ENCODE data around the gene SPAG4. TPM values are rescaled to one million over a fixed set of nuclear protein-coding genes. Genes with fewer than 3 reads are reported as not detected.

Gene SPAG4
- total and polyA plus RNA-seq, 10 of the 15 experiments (the other 5 are each of a cell fraction or from before 2014, with no cell fraction given), result 0.90 to 12.5 (median 2.4) TPM

DNA sequence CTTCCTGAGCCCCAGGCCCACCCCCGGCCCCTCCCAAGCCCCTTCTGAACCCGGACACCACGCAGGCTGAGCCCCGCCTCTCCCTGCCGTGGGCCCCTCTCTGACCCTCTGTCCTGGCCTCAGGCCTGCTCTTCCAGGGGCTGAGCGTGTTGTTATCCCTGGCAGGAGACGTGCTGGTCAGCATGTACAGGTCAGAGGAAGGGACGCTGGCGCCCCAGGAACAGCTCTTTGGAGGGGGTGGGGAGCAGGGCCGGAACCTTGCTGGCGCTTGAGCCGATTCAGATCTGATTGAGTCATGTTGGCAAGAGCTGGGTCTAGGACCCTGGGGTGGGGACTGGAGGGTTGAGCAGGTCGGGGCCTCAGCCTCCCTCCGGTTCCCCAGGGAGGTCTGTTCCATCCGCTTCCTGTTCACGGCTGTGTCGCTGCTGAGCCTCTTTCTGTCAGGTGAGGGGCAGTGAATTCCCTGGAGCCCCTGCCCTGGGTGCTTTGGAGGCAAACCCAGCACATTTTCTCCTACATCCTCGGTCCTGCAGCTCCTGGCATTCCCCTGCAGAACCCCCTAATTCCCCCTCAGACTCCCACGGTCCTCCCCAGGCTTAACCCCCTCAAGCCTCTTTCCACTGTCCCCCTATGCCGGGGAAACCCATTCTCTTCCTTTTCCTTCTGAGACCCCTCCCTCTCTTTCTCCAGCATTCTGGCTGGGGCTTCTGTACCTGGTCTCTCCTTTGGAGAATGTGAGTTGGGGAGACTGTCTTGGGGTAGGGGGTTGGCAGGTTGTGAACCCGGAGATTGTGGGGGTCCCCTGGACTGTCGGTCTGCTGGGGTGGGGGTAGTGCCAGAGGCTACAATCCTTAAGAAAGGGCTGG is 2.0 kb downstream of the SPAG4 start (continued):
- TF ChIP-seq, protein P1, sequence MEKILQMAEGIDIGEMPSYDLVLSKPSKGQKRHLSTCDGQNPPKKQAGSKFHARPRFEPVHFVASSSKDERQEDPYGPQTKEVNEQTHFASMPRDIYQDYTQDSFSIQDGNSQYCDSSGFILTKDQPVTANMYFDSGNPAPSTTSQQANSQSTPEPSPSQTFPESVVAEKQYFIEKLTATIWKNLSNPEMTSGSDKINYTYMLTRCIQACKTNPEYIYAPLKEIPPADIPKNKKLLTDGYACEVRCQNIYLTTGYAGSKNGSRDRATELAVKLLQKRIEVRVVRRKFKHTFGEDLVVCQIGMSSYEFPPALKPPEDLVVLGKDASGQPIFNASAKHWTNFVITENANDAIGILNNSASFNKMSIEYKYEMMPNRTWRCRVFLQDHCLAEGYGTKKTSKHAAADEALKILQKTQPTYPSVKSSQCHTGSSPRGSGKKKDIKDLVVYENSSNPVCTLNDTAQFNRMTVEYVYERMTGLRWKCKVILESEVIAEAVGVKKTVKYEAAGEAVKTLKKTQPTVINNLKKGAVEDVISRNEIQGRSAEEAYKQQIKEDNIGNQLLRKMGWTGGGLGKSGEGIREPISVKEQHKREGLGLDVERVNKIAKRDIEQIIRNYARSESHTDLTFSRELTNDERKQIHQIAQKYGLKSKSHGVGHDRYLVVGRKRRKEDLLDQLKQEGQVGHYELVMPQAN (conservative IDR thresholded peaks at IDR 0.05), result peak; percentile 33
- TF ChIP-seq IKZF2 (IDR thresholded peaks at IDR 0.05), result peak in 1 of 2 experiments; percentile 31; a peak in 1 of 4 replicates
- TF ChIP-seq ZSCAN29 (IDR thresholded peaks at IDR 0.05), result no peak
- TF ChIP-seq RBBP5 (conservative IDR thresholded peaks at IDR 0.05), result no peak
- TF ChIP-seq, protein P2, sequence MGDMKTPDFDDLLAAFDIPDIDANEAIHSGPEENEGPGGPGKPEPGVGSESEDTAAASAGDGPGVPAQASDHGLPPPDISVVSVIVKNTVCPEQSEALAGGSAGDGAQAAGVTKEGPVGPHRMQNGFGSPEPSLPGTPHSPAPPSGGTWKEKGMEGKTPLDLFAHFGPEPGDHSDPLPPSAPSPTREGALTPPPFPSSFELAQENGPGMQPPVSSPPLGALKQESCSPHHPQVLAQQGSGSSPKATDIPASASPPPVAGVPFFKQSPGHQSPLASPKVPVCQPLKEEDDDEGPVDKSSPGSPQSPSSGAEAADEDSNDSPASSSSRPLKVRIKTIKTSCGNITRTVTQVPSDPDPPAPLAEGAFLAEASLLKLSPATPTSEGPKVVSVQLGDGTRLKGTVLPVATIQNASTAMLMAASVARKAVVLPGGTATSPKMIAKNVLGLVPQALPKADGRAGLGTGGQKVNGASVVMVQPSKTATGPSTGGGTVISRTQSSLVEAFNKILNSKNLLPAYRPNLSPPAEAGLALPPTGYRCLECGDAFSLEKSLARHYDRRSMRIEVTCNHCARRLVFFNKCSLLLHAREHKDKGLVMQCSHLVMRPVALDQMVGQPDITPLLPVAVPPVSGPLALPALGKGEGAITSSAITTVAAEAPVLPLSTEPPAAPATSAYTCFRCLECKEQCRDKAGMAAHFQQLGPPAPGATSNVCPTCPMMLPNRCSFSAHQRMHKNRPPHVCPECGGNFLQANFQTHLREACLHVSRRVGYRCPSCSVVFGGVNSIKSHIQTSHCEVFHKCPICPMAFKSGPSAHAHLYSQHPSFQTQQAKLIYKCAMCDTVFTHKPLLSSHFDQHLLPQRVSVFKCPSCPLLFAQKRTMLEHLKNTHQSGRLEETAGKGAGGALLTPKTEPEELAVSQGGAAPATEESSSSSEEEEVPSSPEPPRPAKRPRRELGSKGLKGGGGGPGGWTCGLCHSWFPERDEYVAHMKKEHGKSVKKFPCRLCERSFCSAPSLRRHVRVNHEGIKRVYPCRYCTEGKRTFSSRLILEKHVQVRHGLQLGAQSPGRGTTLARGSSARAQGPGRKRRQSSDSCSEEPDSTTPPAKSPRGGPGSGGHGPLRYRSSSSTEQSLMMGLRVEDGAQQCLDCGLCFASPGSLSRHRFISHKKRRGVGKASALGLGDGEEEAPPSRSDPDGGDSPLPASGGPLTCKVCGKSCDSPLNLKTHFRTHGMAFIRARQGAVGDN (IDR thresholded peaks at IDR 0.05), result 0 out of 2 replicates have a peak, but pooled peaks have one; percentile 18
- TF ChIP-seq MYB (IDR thresholded peaks at IDR 0.05; ENCODE audit: borderline replicate concordance, low read depth, low read length), result no peak
- TF ChIP-seq POLR2AphosphoS5 (IDR thresholded peaks at IDR 0.05; ENCODE audit: low read length), result 0 out of 2 replicates have a peak, but pooled peaks have one; percentile 7
- TF ChIP-seq, protein P3, sequence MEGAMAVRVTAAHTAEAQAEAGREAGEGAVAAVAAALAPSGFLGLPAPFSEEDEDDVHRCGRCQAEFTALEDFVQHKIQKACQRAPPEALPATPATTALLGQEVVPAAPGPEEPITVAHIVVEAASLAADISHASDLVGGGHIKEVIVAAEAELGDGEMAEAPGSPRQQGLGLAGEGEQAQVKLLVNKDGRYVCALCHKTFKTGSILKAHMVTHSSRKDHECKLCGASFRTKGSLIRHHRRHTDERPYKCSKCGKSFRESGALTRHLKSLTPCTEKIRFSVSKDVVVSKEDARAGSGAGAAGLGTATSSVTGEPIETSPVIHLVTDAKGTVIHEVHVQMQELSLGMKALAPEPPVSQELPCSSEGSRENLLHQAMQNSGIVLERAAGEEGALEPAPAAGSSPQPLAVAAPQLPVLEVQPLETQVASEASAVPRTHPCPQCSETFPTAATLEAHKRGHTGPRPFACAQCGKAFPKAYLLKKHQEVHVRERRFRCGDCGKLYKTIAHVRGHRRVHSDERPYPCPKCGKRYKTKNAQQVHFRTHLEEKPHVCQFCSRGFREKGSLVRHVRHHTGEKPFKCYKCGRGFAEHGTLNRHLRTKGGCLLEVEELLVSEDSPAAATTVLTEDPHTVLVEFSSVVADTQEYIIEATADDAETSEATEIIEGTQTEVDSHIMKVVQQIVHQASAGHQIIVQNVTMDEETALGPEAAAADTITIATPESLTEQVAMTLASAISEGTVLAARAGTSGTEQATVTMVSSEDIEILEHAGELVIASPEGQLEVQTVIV (IDR thresholded peaks at IDR 0.05; ENCODE audit: borderline replicate concordance, partially characterized antibody), result peak; percentile 36
- peak; percentile 18; the same call in 1 of the 2 replicates for TF ChIP-seq DPF2 (IDR thresholded peaks at IDR 0.05)
- TF ChIP-seq SRF (IDR thresholded peaks at IDR 0.05; ENCODE audit: low read depth in 2 of 2, low read length in 2 of 2), result 0 out of 4 replicates have a peak, but pooled peaks of 1 of the 2 experiments have one; percentile 35
- TF ChIP-seq RAD51 (IDR thresholded peaks at IDR 0.05), result no peak
- TF ChIP-seq, protein P4, sequence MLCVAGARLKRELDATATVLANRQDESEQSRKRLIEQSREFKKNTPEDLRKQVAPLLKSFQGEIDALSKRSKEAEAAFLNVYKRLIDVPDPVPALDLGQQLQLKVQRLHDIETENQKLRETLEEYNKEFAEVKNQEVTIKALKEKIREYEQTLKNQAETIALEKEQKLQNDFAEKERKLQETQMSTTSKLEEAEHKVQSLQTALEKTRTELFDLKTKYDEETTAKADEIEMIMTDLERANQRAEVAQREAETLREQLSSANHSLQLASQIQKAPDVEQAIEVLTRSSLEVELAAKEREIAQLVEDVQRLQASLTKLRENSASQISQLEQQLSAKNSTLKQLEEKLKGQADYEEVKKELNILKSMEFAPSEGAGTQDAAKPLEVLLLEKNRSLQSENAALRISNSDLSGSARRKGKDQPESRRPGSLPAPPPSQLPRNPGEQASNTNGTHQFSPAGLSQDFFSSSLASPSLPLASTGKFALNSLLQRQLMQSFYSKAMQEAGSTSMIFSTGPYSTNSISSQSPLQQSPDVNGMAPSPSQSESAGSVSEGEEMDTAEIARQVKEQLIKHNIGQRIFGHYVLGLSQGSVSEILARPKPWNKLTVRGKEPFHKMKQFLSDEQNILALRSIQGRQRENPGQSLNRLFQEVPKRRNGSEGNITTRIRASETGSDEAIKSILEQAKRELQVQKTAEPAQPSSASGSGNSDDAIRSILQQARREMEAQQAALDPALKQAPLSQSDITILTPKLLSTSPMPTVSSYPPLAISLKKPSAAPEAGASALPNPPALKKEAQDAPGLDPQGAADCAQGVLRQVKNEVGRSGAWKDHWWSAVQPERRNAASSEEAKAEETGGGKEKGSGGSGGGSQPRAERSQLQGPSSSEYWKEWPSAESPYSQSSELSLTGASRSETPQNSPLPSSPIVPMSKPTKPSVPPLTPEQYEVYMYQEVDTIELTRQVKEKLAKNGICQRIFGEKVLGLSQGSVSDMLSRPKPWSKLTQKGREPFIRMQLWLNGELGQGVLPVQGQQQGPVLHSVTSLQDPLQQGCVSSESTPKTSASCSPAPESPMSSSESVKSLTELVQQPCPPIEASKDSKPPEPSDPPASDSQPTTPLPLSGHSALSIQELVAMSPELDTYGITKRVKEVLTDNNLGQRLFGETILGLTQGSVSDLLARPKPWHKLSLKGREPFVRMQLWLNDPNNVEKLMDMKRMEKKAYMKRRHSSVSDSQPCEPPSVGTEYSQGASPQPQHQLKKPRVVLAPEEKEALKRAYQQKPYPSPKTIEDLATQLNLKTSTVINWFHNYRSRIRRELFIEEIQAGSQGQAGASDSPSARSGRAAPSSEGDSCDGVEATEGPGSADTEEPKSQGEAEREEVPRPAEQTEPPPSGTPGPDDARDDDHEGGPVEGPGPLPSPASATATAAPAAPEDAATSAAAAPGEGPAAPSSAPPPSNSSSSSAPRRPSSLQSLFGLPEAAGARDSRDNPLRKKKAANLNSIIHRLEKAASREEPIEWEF (IDR thresholded peaks at IDR 0.05; ENCODE audit: insufficient replicate concordance, low read depth, low read length), result no peak
- no peak for TF ChIP-seq ZNF384 (IDR thresholded peaks at IDR 0.05; ENCODE audit: borderline replicate concordance, low read depth, low read length)
- TF ChIP-seq BHLHE40 (IDR thresholded peaks at IDR 0.05; ENCODE audit: borderline replicate concordance in 1 of 2, low read depth in 2 of 2, low read length in 1 of 2), result peak; percentile 28 to 48; a peak in 1 of 4 replicates

All from GM12878 (cell line).